GM18502 (cell line): ENCODE measurements around the gene CCDC192.
A peak's percentile ranks its signal among the peaks of the same experiment; 100 is the strongest.
"Not testable (repeated sequence)": the region's sequence is repeated elsewhere in the genome, so short reads cannot be mapped to it uniquely, and the experiment has no call there.

Source experiments
- ATAC-seq: cut with Tn5 transposase; IDR thresholded peaks from one replicate; pipeline ENCODE4 v1.9.1; 2021; ENCODE audit warnings: mild to moderate bottlenecking; ENCODE audit not compliant: unreplicated experiment, poor library complexity

CCDC192 gene

GRCh38 chr5:127697894-127698600 is 5.1 kb upstream of the CCDC192 start:
- no peak for ATAC-seq

DNA sequence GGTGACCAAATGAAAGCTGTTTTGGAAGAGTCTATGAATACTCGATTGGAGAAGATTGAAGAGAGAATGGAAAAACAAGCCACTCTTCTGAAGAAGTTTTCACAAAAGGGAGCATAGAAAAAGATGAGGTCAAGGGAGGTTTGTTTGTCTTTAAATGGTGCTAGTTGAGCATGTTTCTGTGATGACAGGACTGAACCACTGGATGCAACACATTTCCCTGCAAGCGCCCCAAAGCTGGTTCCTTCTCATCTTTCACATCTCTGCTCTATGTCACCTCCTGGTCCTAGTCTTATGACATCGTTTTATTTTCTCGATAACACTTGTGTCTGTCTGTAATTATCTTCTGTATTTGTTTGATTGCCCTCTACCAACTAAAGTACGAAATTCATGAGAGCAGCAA is 3.8 kb upstream of the CCDC192 start:
- ATAC-seq = no peak

DNA sequence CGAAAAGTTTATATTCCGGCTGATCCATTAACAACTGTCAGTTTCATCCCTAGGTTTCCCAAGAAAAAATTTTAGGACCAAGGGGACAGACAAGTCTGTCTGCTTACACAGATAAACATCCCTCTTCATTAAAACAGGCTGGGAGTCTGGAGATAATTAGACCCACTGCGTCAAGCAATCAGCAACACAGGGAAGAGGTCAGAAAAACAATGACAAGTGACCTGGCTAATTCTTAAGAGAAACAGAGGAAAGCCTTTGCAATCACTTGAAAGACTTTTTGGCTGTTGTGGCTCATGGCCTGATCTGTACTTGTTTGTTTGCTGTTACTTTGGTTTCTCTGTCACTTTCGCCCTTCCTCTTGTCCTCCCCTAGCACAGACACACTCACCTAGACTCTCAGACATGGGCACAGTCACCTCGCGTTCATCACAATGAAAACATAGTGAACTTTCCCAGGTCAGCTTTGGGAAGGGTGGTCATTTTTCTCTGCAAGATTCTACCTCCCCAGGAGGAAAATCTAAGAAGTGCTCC is 2.9 kb upstream of the CCDC192 start:
- ATAC-seq = no peak

GRCh38 chr5:127702434-127702833 is 757 bp upstream of the CCDC192 start:
- no peak for ATAC-seq

DNA sequence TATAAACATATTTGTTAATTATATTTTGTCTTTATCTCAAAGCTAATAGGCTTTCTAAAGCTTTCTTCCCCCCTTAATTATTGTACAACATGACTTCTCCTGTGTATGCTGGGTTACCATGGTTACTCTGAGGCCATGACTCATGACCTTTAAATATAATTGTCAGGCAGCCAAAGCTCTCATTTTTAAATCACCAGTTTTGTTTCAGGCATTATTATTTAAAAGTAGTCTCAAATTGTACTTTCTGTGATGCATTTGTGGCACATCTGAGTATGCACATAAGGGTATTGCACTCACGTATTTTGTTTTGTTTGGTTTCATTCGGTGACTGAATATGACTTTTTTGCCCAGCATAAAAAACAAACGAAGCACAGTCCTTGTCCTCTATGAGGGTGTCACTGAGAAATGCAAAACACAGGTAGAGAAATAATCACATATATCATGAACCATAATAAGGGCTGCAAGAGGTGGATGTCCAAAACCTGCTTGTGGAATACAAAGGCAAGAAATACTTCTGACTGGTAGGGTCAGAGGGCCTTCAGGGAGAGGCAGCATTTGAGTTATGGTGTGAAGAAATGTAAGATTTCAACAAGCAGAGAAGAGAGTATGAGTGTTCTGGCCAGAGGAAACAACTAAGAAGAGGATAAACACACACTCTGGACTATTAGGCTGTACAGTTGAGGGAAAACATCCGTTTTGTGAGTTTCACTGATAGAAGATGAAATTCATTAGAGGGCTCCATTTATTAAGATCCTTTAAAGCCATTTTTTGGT is 2.1 kb downstream of the CCDC192 start:
- ATAC-seq = no peak

DNA sequence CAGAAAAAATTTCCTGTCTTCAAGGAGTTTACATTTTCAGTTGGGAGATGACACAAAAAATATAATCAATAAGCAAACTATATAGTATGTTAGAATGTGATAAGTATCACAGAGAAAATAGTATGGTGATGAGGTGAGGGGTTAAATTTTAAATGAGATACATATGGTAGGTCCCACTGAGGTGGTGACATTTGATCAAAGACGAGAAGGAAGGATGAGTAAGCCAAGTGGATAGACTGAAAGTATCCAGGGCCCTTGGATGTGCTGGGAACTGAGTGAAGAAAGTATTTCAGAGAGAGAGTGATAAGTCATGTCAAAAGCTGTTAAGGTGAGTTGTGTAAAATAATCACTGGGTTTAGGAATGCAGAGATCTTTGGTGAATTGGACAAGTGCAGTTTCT is 3.5 kb downstream of the CCDC192 start:
- ATAC-seq = no peak

DNA sequence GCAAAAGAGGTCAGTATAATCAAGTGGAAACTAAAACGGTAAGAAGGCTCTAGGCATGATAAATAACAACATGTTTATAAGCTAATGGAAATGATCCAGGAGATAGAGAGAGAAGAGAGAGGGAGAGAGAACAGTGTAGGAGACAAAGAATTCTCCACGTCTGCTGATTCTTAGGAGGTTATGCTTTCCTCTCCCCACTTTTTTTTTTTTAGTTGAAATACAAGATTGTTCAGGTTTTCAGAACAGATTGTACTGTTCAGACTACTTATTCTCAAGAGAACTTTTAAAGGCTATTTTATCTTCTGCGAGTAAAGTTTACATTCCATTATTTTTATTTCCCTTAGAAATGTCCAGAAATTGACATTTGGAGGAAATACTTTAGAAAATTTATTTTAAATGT is 4.0 kb downstream of the CCDC192 start:
- no peak for ATAC-seq

- ATAC-seq = not testable (repeated sequence)
Measured at GRCh38 chr5:127713083-127713482, 9.9 kb downstream of the CCDC192 start.

DNA sequence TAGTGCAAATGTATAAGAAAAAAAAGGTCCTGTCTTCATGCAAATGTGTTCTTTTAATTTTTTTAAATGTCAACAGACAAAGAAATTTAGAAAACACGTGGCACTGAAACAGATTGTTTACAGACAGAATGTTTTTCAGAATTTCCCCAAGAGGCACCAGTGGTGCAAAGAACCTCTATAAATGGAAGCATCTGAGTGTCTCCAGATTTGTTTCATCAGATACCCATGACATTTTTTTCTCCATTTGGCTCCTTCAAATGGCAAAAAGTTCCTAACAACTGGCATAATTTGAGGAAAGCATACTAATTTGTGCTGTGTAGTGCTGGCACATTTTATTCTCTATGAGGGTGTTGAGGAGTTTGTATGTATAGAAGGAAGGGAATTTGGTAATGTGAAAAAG is 15.0 kb downstream of the CCDC192 start:
- ATAC-seq = no peak

- no peak for ATAC-seq
Measured at GRCh38 chr5:127723571-127723970, 20.4 kb downstream of the CCDC192 start.

- no peak for ATAC-seq
Measured at GRCh38 chr5:127725673-127726072, 22.5 kb downstream of the CCDC192 start.

- ATAC-seq = no peak
Measured at GRCh38 chr5:127732963-127733362, 29.8 kb downstream of the CCDC192 start.

- not testable (repeated sequence) for ATAC-seq
Measured at GRCh38 chr5:127739348-127739747, 36.2 kb downstream of the CCDC192 start.

DNA sequence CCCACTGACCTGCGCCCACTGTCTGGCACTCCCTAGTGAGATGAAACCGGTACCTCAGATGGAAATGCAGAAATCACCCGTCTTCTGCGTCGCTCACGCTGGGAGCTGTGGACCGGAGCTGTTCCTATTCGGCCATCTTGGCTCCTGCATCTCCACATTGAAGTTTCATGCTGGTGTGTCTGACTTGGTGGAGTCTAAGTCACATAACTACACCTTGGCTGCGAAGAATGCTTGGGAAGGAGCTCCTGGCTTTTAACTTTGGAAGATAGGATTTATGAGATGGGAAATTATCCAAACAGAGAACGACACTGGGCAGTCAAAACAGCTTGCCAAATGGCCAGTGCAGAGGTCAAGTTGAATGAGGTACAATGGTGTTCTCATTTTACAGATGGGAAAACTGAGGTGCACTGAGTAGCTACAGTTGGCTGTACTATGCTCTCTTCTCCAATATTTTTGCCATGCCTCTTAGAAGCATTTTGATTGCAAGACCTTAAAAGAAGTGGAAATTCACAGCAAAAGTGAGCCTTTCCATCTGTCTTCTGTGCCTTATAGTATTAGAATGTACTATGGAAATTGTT is 36.7 kb downstream of the CCDC192 start:
- no peak for ATAC-seq

- ATAC-seq = no peak
Measured at GRCh38 chr5:127741412-127741811, 38.2 kb downstream of the CCDC192 start.

DNA sequence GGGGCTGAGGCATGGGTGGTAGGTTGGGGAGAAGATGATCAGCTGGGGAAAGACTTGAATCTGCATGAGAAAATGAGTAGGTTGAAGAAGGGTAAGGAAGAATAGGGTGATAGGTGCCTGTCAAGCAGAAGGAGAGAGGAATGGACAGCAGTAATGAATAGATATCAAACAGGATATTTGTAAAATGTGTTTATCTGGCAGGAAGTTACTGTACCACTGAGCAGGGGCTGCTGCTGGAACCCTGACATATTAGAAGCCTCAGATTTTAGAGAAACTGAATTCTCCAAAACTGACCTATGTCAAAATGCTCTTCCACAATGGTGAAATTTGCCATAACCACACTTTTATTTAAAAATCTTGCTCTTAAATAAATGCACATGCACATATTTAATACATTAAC is 41.0 kb downstream of the CCDC192 start:
- ATAC-seq = no peak

GRCh38 chr5:127746756-127747155 is 43.6 kb downstream of the CCDC192 start:
- peak; percentile 58 for ATAC-seq

DNA sequence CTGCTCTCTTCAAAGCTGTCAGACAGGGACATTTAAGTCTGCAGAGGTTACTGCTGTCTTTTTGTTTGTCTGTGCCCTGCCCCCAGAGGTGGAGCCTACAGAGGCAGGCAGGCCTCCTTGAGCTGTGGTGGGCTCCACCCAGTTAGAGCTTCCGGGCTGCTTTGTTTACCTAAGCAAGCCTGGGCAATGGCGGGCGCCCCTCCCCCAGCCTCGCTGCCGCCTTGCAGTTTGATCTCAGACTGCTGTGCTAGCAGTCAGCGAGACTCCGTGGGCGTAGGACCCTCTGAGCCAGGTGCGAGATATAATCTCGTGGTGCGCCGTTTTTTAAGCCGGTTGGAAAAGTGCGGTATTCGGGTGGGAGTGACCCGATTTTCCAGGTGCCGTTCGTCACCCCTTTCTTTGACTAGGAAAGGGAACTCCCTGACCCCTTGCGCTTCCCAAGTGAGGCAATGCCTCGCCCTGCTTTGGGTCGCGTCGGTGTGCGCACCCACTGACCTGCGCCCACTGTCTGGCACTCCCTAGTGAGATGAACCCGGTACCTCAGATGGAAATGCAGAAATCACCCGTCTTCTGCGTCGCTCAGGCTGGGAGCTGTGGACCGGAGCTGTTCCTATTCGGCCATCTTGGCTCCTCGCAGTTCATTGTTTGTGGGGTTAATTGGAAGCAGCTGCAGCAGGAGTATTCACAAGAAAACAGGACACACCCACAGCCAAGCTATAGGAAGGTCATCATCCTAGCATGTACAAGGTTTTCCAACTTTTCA is 49.5 kb downstream of the CCDC192 start:
- not testable (repeated sequence) for ATAC-seq

DNA sequence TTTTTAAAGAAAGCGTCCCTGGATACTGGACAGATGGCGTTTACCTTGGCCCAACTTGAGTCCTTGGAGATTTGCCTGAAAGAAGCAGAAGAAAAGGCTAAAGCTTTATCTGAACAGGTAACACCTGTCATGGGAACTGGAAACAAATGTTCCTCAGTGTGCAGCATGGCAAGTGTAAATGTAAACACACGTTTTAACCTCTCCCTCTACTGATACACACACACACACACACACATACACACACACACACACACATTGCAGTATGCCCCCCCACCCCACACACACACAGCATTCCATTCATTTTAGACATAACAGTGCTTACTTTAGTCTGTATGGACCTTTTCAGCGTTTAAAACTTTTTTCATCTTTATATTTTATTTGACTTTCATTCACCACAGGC is 51.1 kb downstream of the CCDC192 start:
- ATAC-seq = no peak

GRCh38 chr5:127754706-127755105 is 51.5 kb downstream of the CCDC192 start:
- no peak for ATAC-seq

DNA sequence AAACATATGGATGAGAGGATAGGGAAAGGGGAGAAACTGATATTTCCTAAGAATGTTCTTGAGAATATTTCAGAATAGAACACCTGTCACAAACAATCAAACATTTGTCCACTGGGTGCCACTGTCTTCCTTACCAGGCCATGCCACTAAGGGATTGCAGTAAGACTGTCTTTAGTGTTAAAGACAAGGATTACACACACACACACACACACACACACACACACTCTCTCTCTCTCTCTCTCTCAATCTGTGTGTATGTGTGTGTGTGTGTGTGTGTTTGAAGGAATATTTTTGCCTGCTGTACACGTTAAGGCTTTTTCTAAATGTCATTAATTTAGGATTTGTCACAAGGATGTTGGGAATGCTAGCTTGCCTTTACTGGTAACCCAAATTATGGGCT is 54.4 kb downstream of the CCDC192 start:
- peak; percentile 84 for ATAC-seq
